Epithelial cell of proximal tubule (primary cell): ENCODE measurements around the gene STARD7. TPM values are rescaled to one million over a fixed set of nuclear protein-coding genes. Genes with fewer than 3 reads are reported as not detected.

Experiments used
- DNase-seq: peaks from one replicate; pipeline ENCODE4 v3.0.0-alpha.2; 2011; ENCODE audit warnings: low read depth
- H3K4me3 ChIP-seq: 2 replicates; pipeline ENCODE4 v1.5.1; 2011; ENCODE audit warnings: low read depth, mild to moderate bottlenecking, low read length
- CTCF ChIP-seq: conservative IDR thresholded peaks from 2 replicates; pipeline ENCODE4 v1.5.1; 2012; ENCODE audit warnings: low read depth, mild to moderate bottlenecking, low read length
- total RNA-seq: library from RNA; depleted of rRNA; stranded (reverse); fragments of >200 nt; gene quantifications from 2 replicates; pipeline ENCODE4 v1.2.3, GENCODE V29; 2015

Gene STARD7
- total RNA-seq, 1 donor from 2014 or later: 99.2 TPM

- TF ChIP-seq CTCF: no peak
- no peak overlapping the region for H3K4me3 ChIP-seq
- no peak for DNase-seq
Measured at GRCh38 chr2:96214554-96214953, 5.9 kb upstream of the STARD7 start.

GRCh38 chr2:96213379-96213778, 4.8 kb upstream of the STARD7 start:
- no peak overlapping the region for H3K4me3 ChIP-seq
- DNase-seq: no peak
- TF ChIP-seq CTCF: no peak

- no peak for DNase-seq
- H3K4me3 ChIP-seq: no peak overlapping the region
- TF ChIP-seq CTCF: no peak
Measured at GRCh38 chr2:96212339-96212738, 3.7 kb upstream of the STARD7 start.

- peak overlapping the region; percentile 79 for H3K4me3 ChIP-seq
- DNase-seq: no peak
- TF ChIP-seq CTCF: no peak
Measured at GRCh38 chr2:96209729-96210085, 1.1 kb upstream of the STARD7 start.

- H3K4me3 ChIP-seq: peak overlapping the region; percentile 79
Measured at GRCh38 chr2:96209011-96209728, 543 bp upstream of the STARD7 start.

GRCh38 chr2:96207774-96208142, 869 bp downstream of the STARD7 start:
- peak overlapping the region; percentile 79 for H3K4me3 ChIP-seq
- no peak for TF ChIP-seq CTCF
- no peak for DNase-seq

More at GRCh38 chr2:96209011-96209728, 543 bp upstream of the STARD7 start:
- no peak for DNase-seq
- no peak for TF ChIP-seq CTCF

GRCh38 chr2:96207073-96207773, 1.4 kb downstream of the STARD7 start:
- no peak for DNase-seq
- no peak for TF ChIP-seq CTCF
- H3K4me3 ChIP-seq: peak overlapping the region; percentile 79
